Measurements from ENCODE around the gene HDDC3.
A peak's percentile ranks its signal among the peaks of the same experiment; 100 is the strongest.

HDDC3 gene

GRCh38 chr15:90931828-90932659 lies at the start of gene HDDC3:
Gene HDDC3 (minus strand): TSS chr15:90932549. CDS start chr15:90932540, 9 bp downstream.
- peak; percentile 93 for DNase-seq (ENCODE audit: low spot score)

- no peak for DNase-seq (ENCODE audit: low spot score)
These were observed 49.8 kb upstream of the HDDC3 start for GRCh38 chr15:90982135-90982534.

GRCh38 chr15:90981681-90982080 lies 49.3 kb upstream of the HDDC3 start:
- no peak for DNase-seq (ENCODE audit: low spot score)

- no peak for DNase-seq (ENCODE audit: low spot score)
These were observed 47.2 kb upstream of the HDDC3 start for GRCh38 chr15:90979582-90979981.

GRCh38 chr15:90974216-90974615 lies 41.9 kb upstream of the HDDC3 start:
- DNase-seq (ENCODE audit: low spot score): no peak

- DNase-seq (ENCODE audit: low spot score): no peak
These were observed 39.8 kb upstream of the HDDC3 start for GRCh38 chr15:90972133-90972532.

- no peak for DNase-seq (ENCODE audit: low spot score)
These were observed 37.9 kb upstream of the HDDC3 start for GRCh38 chr15:90970274-90970673.

GRCh38 chr15:90968434-90968833 lies 36.1 kb upstream of the HDDC3 start:
- DNase-seq (ENCODE audit: low spot score): no peak

GRCh38 chr15:90967206-90967605 lies 34.9 kb upstream of the HDDC3 start:
- no peak for DNase-seq (ENCODE audit: low spot score)

- no peak for DNase-seq (ENCODE audit: low spot score)
These were observed 33.9 kb upstream of the HDDC3 start for GRCh38 chr15:90966262-90966661.

- no peak for DNase-seq (ENCODE audit: low spot score)
These were observed 29.7 kb upstream of the HDDC3 start for GRCh38 chr15:90962021-90962420.

GRCh38 chr15:90960298-90961091 lies 28.1 kb upstream of the HDDC3 start:
- peak; percentile 59 for DNase-seq (ENCODE audit: low spot score)

- DNase-seq (ENCODE audit: low spot score): no peak
These were observed 27.5 kb upstream of the HDDC3 start for GRCh38 chr15:90959894-90960293.

- no peak for DNase-seq (ENCODE audit: low spot score)
These were observed 26.8 kb upstream of the HDDC3 start for GRCh38 chr15:90959028-90959595.

- no peak for DNase-seq (ENCODE audit: low spot score)
These were observed 25.4 kb upstream of the HDDC3 start for GRCh38 chr15:90957791-90958190.

- peak; percentile 63 for DNase-seq (ENCODE audit: low spot score)
These were observed 24.9 kb upstream of the HDDC3 start for GRCh38 chr15:90957031-90957790.

- DNase-seq (ENCODE audit: low spot score): peak; percentile 92
These were observed 24.1 kb upstream of the HDDC3 start for GRCh38 chr15:90956274-90957030.

- DNase-seq (ENCODE audit: low spot score): no peak
These were observed 23.4 kb upstream of the HDDC3 start for GRCh38 chr15:90955624-90956273.

- peak; percentile 98 for DNase-seq (ENCODE audit: low spot score)
These were observed 22.6 kb upstream of the HDDC3 start, which contains the start of gene RCCD1 for GRCh38 chr15:90954712-90955623. Gene RCCD1 (plus strand): TSS chr15:90954884. CDS start chr15:90956735, 1,851 bp downstream.
